T-helper 22 cell (primary cell): ENCODE data around the gene BCAP31.
"Not testable (repeated sequence)": the region's sequence is repeated elsewhere in the genome, so short reads cannot be mapped to it uniquely, and the experiment has no call there.

Experiments
- DNase-seq: peaks from one replicate; pipeline ENCODE4 v3.0.0-alpha.2; 2020; ENCODE audit warnings: low read depth

The BCAP31 gene

DNA sequence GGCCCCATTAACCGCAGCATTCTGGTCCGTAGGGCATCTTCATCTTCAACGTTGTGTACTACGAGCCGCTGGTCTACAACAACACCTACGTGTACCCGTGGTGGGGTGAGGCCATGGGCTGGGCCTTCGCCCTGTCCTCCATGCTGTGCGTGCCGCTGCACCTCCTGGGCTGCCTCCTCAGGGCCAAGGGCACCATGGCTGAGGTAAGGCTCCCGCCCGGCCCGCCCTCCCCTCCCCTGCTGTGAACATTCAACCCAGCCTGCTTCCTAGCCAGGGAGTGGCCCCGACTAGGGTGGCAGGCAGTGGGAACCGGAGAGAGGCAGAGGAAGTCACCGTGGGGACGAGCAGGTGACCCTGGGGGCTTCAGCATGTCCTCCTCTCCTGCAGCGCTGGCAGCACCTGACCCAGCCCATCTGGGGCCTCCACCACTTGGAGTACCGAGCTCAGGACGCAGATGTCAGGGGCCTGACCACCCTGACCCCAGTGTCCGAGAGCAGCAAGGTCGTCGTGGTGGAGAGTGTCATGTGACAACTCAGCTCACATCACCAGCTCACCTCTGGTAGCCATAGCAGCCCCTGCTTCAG, 29.4 kb downstream of the BCAP31 start:
- no peak for DNase-seq

DNA sequence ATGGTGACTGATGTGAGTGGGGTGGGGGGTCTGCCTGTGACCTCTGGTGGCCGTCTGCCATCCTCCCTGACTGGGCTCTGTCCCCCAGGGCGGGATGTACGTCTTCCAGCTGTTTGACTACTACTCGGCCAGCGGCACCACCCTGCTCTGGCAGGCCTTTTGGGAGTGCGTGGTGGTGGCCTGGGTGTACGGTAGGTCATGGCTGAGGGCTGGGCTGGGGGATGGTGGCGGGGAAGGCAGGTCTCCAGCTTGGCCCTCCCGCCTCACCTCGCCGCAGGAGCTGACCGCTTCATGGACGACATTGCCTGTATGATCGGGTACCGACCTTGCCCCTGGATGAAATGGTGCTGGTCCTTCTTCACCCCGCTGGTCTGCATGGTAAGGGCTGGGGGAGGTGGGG, 29.9 kb downstream of the BCAP31 start:
- DNase-seq, result not testable (repeated sequence)

DNA sequence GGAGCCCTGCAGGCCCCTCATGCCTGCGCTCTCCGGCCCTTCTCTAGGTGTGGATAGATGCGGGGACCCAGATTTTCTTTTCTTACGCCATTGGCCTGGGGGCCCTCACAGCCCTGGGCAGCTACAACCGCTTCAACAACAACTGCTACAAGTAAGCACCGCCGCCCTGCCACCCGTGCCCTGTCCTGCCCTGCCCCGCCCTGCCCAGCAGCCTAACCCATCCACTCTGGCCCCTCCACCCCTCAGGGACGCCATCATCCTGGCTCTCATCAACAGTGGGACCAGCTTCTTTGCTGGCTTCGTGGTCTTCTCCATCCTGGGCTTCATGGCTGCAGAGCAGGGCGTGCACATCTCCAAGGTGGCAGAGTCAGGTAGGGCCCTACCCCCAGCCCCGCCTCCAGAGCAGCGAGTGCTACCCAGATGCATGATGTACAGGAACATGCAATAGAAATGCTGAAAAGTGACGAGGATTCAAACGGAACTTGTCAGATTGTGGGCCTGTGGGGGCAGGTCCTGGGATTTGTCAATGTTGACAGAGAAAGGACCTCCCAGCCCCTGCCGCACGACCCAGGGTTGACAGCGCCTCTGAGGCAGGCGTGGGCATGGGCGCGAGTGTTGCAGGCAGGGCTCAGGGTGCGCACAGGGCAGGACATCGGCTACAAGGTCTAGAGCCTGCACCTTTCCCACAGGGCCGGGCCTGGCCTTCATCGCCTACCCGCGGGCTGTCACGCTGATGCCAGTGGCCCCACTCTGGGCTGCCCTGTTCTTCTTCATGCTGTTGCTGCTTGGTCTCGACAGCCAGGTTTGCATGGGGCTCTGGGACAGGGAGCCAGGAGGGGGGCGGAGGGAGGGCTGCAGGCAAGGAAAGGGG, 30.7 kb downstream of the BCAP31 start:
- DNase-seq, result no peak

DNA sequence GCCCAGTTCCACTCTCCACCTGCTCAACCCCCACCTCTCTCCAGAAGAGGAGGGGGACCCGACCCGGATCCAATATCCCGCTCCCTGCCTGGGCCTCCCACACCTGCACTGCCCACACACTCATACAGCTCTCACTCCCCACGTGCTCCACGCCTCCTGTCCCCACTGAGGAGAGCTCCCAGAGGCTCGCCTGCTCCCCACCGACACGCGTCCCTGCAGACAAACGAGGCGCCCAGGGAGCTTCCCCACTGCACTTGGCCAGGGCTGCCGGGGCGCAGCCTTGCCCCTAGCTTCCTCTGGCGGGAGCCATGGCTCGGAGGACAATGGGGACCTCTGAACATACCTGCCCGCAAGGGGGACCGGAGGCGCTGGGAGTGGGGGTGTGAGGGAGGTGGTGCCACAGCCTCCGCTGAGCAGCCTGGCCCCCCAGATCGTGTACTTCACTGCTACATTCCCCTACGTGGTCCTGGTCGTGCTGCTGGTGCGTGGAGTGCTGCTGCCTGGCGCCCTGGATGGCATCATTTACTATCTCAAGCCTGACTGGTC, 31.5 kb downstream of the BCAP31 start:
- no peak for DNase-seq

DNA sequence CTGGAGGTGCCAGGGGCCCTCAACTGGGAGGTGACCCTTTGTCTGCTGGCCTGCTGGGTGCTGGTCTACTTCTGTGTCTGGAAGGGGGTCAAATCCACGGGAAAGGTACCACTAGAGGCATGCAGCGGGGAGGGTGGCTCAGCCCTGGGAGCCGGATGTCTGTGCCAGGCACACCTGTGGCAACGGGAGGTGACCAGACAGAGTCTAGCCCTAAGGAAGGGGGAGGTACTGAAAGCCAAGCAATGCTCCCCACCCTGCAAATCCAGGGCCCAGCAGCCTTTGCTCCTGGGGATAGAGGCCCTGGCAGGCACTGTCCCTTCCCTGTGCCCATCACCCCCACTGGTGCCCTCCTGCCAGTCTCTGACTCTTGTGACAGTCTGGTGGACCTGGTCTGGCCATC, 32.2 kb downstream of the BCAP31 start:
- DNase-seq, result no peak

DNA sequence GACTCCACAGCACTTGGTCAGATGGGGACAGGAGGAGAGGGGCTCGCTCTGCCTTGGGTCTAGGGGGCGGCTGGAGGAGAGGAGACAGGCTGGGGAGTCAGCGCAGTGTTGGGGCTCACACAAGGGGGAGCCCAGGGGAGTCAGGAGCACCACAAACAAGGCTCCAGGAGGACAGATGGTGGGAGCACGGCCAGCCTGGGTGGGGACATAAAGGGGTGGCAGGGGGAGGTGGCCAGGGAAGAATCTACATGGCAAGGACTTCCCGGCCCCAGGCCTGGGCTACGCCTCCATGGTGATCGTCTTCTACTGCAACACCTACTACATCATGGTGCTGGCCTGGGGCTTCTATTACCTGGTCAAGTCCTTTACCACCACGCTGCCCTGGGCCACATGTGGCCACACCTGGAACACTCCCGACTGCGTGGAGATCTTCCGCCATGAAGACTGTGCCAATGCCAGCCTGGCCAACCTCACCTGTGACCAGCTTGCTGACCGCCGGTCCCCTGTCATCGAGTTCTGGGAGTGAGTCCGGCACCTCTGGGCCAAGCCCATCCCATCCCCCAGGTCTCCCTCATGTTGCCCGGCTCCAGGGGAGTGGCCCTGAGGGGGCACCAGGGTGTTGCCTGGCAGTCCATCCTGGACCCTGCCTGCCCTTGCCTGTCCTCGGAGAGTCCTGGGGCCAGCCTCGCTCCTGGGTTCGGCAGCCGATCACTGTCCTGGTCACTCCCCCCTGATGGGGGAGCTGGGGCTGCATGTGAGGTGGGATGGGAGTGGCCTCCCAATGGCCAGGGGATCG, 33.0 kb downstream of the BCAP31 start:
- not testable (repeated sequence) for DNase-seq

DNA sequence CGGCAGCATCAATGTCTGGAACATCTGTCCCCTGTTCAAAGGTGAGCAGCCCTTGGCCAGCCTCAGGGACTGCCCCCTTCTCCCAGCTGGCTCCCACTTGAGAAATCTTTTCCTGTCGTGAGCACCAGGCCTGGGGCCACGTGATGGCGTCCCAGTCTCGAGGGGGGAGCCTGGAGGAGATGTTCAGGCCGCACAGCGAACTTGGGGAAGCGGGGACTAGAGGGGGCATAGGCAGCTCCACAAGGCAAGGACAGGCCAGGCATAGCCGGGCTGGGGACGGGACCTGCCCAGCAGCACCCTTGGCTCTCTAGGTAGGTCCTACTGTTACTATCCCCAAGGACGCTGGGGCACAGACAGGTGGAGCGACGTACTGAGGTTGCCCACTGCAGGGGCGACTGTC, 33.7 kb downstream of the BCAP31 start:
- no peak for DNase-seq

DNA sequence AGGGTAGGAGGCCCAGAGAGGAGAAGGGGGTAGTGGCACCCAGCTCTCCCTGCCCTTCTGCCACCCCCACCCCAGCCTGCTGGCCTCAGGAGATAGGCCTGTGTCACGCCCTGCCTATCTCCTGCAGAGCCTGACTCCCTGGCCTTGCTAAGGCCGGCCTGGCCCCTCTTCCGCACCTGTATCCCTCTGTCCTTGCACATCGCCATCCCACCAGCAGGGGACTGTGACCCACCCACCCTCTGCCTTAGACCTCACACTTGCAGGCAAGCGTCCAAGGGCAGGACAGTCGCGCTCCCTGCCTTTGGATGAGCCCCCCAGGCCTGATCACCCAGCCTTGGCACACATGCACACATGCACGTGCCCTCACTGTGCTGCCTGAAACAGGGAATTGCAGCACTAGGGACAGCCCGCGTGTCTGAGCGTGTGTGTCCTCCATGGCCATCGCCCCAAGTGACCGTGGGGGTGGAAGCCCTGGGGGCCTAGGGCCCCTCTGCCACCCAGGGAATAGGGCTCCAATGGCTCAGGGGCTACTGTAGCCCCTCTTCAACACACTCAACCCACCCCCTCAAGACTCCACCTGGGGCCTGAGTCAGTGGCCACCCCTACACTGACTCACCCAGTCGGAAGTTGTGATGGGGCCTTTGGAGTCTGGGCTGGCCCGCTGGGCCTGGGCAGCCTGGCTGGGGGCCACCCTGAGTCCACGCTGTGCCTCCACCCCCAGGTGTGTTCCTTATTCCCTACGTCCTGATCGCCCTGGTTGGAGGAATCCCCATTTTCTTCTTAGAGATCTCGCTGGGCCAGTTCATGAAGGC, 34.3 kb downstream of the BCAP31 start:
- DNase-seq, result no peak

DNA sequence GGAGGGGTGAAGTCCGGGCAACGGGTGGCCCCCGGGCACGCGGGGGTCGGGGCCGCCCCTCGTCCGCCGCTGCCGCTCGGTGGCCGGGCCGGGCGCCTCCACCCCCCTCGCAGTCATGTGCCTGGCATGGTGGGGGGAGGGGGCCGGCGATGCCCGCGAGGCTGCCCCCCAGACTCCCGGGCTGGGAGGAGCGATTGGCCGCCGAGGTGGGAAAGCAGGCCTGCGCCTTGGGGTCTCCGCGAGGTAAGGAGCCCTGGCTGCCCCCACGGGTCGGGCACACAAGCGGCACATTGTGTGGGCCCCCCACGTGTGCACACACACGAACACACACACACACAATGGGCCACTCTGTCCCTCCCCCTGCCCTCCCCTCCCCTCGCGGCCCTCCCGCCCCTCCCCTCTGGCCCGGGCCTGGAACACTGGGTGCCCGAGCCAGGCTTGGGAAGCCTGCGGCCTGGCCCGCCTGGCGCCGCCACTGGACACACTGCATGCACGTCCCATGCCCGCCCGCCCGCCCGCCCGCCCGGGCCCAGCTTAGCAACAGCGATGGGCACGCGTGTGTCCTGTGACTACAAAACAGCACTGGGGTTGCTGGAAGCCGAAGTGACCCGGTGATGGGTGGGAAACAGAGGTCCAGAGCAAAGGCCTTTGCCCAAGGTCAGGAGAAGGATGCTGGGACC, 35.1 kb downstream of the BCAP31 start:
- DNase-seq, result no peak

DNA sequence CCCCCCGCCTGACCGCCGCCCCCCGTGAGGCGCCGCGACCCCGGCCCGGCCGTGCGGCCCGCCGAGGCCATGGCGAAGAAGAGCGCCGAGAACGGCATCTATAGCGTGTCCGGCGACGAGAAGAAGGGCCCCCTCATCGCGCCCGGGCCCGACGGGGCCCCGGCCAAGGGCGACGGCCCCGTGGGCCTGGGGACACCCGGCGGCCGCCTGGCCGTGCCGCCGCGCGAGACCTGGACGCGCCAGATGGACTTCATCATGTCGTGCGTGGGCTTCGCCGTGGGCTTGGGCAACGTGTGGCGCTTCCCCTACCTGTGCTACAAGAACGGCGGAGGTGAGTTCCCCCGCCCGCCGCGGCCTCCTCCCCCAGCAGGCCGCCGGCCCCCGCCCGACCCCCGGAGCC, 35.7 kb downstream of the BCAP31 start:
- no peak for DNase-seq

DNA sequence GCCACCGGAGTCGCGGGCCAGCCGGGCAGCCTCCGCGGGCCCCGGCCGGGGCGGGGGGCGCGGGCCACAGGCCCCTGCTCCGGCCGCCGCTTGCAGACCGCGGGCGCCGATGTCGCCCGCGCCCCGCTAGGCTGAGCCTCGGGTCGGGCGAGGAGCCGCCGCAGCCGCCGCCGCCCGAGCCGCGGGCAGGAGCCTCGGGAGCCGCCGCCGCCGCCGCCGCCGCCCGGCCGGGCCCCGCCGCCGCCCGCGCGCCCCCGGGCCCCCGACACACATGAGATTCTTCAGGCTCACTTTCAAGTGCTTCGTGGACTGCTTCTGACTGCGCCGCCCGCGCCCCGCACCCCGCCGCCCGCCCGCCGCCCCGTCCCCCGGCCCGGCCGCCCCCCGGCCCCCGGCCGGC, 36.1 kb downstream of the BCAP31 start:
- no peak for DNase-seq

DNA sequence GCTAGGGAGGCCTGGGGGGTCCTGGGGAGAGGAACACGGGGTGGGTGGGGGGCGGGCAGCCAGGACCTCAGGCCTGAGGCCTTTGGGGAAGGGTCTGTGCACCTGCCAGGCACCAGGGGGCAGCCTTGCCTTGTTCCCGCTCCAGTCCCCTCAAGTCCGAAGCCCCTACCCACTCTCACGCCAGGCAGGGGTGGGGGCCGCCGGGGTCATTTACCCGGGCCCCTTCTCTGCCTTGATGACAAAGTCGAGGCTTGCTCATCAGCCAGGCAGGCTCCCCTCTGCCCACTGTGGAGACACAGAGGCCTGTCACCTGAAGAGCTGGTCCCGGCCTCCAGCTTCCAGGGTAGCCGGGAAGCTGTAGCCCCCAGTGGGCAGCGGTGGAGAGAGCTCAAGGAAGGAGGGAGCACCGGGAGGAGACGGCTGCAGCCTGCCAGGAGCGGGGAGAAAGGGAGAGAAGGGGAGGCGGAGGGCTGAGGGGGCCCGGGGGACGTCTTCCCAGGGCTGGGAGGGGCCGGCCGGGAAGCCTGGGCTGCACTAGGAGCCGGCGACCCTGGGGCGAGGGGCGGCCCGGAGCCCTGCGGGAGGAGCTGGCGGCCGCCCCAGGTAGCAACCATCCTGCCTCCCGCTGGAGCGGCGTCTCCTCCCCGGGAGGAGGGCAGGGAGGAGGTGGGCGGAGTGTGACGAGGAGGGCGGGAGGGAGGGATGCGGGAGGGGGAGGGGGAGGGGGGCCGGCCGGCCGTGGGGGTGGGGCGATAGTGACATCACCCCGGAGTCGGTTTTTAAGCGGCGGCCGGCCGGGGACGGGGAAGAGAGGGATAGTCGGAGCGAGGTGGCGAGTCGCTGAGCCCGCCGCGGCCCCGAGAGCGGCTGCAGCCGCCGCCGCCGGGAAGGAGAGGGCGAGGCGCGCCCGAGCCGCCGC, 36.8 kb downstream of the BCAP31 start, which contains the start of gene SLC6A8:
SLC6A8 (plus strand) TSS at position 806 of the 919 bp plus-strand sequence. CDS start 649 bp downstream, outside the sequence.
- no peak for DNase-seq

DNA sequence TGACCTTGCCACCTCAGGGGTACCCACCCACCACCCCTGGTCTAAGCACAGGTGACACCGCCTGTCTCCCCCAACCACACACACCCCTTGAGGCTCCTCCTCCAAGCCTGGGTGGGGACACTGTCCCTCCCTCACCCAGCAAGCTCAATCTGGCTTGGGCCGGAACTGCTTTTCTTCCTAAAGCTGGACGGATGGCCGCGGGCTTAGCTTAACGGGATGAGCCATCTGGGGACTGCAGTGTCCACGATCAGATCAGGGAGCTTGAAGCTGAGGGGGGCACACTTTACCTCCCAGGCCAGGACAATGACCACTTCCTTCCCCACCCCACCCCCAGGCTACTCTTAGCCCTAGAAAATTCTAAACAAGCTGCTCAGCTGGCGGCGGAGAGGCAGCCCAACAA, 37.5 kb downstream of the BCAP31 start:
- DNase-seq, result no peak

DNA sequence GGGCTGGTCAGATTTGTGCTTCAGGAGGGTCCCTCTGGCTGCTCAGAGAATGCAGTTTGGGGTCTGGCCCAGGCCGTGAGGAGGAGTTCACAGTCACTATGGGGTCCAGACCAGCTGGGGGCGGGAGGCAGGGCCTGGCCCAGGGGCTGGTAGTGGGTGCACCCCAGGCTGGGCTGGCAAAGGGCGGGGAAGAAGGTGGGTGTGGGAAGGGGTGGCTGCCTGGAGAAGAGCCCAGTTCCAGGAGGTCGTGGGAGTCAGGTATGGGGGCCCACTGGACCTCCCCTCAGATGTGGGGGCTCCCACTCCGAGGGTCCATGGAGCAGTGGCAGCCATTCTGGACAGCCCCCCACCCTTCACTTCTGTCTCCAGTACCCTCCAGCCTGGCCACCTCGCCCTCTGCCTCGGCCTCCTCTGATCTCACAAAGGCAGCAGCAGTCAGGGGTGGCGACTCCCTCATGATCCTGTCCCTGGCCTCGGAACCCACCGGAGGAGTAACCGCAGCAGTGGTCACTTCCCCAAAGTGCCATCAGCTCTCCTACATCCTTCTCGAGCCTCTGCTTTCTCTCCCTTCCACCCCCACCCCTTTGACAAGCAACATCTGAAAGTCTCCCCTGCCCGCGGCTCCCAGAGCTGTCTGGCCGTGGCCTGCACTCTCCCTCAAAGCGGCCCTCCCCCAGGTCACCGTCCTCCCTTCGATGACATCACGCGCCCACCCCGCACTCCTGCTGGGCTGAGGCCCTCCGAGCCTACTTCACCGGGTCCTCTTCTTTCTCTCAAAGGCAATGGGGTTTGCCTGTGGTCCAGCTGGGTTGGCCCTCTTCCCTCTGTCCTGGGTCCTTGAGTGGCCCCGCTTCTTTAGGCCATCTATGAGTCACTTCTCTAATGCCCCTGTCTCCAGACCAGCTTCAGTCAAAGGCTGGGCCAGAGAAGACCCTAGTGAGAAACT, 38.2 kb downstream of the BCAP31 start:
- DNase-seq, result no peak

DNA sequence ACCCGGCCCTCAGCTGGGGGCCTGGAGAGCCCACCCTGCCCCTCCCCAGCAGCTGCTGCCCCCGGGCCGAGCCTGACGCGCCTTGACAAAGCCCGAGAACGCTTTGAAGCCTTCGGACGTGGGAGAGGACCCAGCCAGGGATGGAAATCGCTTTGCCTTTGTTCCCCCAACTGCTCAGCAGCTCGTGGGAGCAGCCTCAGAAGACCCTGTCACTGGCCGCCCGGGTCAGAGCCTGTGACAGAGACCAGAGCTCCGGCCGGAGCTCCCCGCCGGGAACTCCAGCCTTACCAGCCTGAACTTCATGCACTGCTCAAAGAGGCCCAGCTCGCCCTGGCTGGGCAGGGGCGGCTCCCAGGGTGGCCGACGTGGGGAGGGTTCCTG, 39.0 kb downstream of the BCAP31 start:
- no peak for DNase-seq

DNA sequence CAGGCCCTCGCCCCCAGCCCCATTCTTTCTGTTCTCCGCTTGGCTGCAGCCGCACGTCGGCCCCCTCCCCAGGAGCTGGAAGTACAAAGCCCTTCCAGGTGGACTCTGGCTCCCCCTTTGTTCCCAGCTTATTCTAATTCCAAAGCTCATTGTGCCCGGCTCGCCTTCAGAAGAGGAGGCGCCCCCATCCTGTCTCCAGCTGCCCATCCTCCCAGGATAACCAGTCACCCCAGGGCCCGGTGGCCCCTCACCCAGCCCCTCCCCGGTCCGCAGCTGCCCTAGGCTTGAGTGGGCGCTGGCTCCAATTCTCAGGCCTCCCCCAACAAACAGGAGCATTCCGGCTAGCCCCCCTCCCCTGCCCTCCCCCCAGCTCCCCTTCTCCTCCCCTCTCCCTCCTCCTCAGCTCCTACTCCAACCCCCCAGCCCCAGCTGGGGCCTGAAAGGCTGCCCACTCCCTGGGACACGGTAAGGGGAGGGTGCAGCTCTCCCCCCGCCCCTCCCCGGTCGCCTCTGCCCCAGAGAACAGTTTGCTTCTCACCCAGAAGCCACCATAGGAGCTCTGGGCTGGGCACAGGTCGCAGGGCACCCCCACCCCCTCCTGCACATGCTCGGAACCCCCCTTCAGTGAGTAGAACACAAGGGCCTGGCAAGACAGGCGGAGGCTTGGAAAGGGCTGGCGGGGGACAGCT, 39.6 kb downstream of the BCAP31 start:
- no peak for DNase-seq

DNA sequence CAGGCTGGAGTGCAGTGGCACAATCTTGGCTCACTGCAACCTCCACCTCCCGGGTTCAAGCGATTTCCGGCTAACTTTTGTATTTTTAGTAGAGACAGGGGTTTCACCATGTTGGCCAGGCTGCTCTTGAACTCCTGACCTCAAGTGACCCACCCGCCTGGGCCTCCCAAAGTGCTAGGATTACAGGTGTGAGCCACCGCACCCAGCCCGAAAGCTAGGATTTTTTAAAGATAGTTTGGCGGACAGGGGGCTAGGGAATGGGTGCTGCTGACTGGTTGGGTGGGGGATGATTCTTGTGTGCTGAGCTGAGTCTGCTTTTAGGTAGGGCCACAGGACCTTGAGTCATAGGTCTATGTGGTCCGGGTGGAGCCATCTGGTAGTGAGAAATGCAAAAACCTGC, 40.7 kb downstream of the BCAP31 start:
- DNase-seq, result not testable (repeated sequence)

DNA sequence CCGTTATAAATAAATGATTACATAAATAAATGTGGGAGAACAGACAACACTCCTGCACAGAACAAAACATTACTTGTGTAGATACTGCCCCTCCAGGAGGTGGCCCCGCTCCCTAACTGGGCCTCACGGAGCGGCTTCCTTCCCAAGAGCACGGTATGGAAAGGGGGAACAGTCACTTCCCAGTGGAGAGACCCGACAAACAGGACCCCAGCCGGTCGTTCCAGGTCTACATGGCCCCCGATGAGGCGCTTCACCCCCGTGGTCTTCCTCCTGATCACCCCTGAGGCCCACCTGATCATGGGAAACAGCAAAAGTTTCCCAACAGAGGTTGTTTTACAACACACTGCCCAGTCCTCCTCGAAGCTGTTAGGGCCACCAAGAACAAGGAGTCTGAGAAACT, 43.0 kb downstream of the BCAP31 start:
- DNase-seq, result no peak
